CD4-positive, alpha-beta T cell treated with Interleukin-12 subunit alpha and Interleukin-12 subunit beta, for 1 hour (primary cell): ENCODE results near the gene CYB5B.
A peak's percentile ranks its signal among the peaks of the same experiment; 100 is the strongest.

Experiments
- DNase-seq: peaks from one replicate; pipeline ENCODE4 v3.0.0-alpha.2; 2020

Gene CYB5B

GRCh38 chr16:69490707-69491324 is 66.4 kb downstream of the CYB5B start:
- DNase-seq = no peak

- DNase-seq = peak; percentile 24
These were observed 70.6 kb downstream of the CYB5B start for GRCh38 chr16:69494991-69495392.

GRCh38 chr16:69495821-69496220 is 71.4 kb downstream of the CYB5B start:
- DNase-seq = no peak

- no peak for DNase-seq
These were observed 72.0 kb downstream of the CYB5B start for GRCh38 chr16:69496376-69496775.

- no peak for DNase-seq
These were observed 72.5 kb downstream of the CYB5B start for GRCh38 chr16:69496896-69497295.

- DNase-seq = no peak
These were observed 73.6 kb downstream of the CYB5B start for GRCh38 chr16:69497876-69498596.

GRCh38 chr16:69498926-69499325 is 74.5 kb downstream of the CYB5B start:
- no peak for DNase-seq

GRCh38 chr16:69499541-69500230 is 75.3 kb downstream of the CYB5B start:
- no peak for DNase-seq

GRCh38 chr16:69500496-69500895 is 76.1 kb downstream of the CYB5B start:
- DNase-seq = no peak

- no peak for DNase-seq
These were observed 77.7 kb downstream of the CYB5B start for GRCh38 chr16:69501956-69502745.

- DNase-seq = no peak
These were observed 78.8 kb downstream of the CYB5B start for GRCh38 chr16:69503244-69503643.

GRCh38 chr16:69508033-69508755 is 83.8 kb downstream of the CYB5B start:
- no peak for DNase-seq

- DNase-seq = no peak
These were observed 84.7 kb downstream of the CYB5B start for GRCh38 chr16:69509125-69509524.

GRCh38 chr16:69511651-69512050 is 87.2 kb downstream of the CYB5B start:
- DNase-seq = no peak

GRCh38 chr16:69513180-69513966 is 89.0 kb downstream of the CYB5B start:
- DNase-seq = no peak

- DNase-seq = no peak
These were observed 89.9 kb downstream of the CYB5B start for GRCh38 chr16:69514356-69514755.
